Heart right ventricle (tissue), 16 donors: ENCODE results near the gene HMCN1. TPM values are rescaled to one million over a fixed set of nuclear protein-coding genes. Genes with fewer than 3 reads are reported as not detected.

Experiments
- ATAC-seq, 8 donors: fragments of 200-7000 bp; cut with Tn5 transposase; one replicate each; pipeline ENCODE4 v1.9.1; 2020; ENCODE audit warnings: mild to moderate bottlenecking in 8 of 8, moderate library complexity in 8 of 8, moderate number of reproducible peaks in 1 of 8
- DNase-seq, 2 donors: peaks; one replicate each; pipeline ENCODE4 v3.0.0-alpha.2; 2020
- H3K27ac ChIP-seq, 10 donors: fragments of 200-600 bp; sonication (generic) in 2 of 10; one replicate each; pipeline versions ENCODE4 v1.5.0 to v1.8.0; 2020 to 2022; ENCODE audit warnings: mild to moderate bottlenecking in 3 of 10
- H3K27me3 ChIP-seq, 7 donors: fragments of 200-600 bp; one replicate each; pipeline ENCODE4 v1.8.0; 2021 to 2022; ENCODE audit warnings: mild to moderate bottlenecking in 2 of 7
- H3K36me3 ChIP-seq, 9 donors: fragments of 200-600 bp; sonication (generic) in 1 of 9; one replicate each; pipeline versions ENCODE4 v1.5.0 to v1.8.0; 2020 to 2022; ENCODE audit warnings: mild to moderate bottlenecking in 2 of 9
- H3K4me1 ChIP-seq, 9 donors: fragments of 200-600 bp; sonication (generic) in 1 of 9; one replicate each; pipeline versions ENCODE4 v1.5.0 to v1.8.0; 2020 to 2022; ENCODE audit warnings: mild to moderate bottlenecking in 4 of 9
- H3K4me3 ChIP-seq, 10 donors: fragments of 200-600 bp; sonication (generic) in 2 of 10; one replicate each; pipeline versions ENCODE4 v1.5.0 to v1.8.0; 2020 to 2022; ENCODE audit warnings: mild to moderate bottlenecking in 7 of 10, moderate library complexity in 2 of 10
- H3K9me3 ChIP-seq, 11 donors: fragments of 200-600 bp in 10 of 11; sonication (generic) in 2 of 11; one replicate each; pipeline versions ENCODE4 v1.5.0 to v1.8.0; 2013 to 2022; ENCODE audit warnings: mild to moderate bottlenecking in 2 of 11, control low read depth in 1 of 11, moderate library complexity in 1 of 11
- WGBS, 2 donors: extraction: QIAGEN DNeasy Blood & Tissue Kit; methylation state at CpG; one replicate each; pipeline ENCODE4 v1.1.7; 2013; ENCODE audit warnings: inconsistent platforms in 1 of 2; 5-methylcytosine and 5-hydroxymethylcytosine counted together
- intact Hi-C, 10 donors: fragments of 100-400 bp; cut with DNase I; formaldehyde crosslinking; loops; one replicate each; pipeline versions ENCODE4 v1.11.1 to v1.14.2; 2022
- polyA plus RNA-seq, 2 donors: library from polyadenylated mRNA; stranded (reverse); fragments of 200-250 nt; gene quantifications; one replicate each; pipeline ENCODE4 v1.2.3, GENCODE V29; 2013
- total RNA-seq, 10 donors: library from RNA; stranded (reverse); fragmentation: NEBNext Ultra II Directional in 3 of 10; extraction: Animal tissue kit (Norgen Biotek cat#: 25700) in 3 of 10; gene quantifications; one replicate each; pipeline versions ENCODE4 v1.2.1 to v1.2.4, GENCODE V29; 2021 to 2023
- TF ChIP-seq, protein P1 (sequence below), 9 donors: fragments of 200-600 bp; sonication (generic) in 2 of 9; IDR thresholded peaks; one replicate each; pipeline versions ENCODE4 v1.5.0 to v1.8.0; 2021 to 2022; ENCODE audit warnings: antibody characterized with exemption in 9 of 9, mild to moderate bottlenecking in 5 of 9, moderate library complexity in 1 of 9
- donor health status: Arrhythmogenic right ventricular cardiomyopathy.
- donor health status: ischemic (EF 13 %, LVEDD 7.1; RV severe dilation, severe dysfunction).
- donor health status: healthy with polysubstance abuse.
- donor health status: DM: no; HTN: yes; CAD: no.
- donor health status: DM: no; HTN: no; CAD: no.
- donor health status: ischemic (EF 25% LVEDD 6.9; RV normal size, moderate dysfunction).
- donor health status: ischemic (EF 25% LVEDD 5.7; RV mildly dilated, moderate dysfunction).
- donor health status: healthy.
- donor health status: DM: yes; HTN: yes; CAD: no.
- donor health status: Ischemic cardiomyopathy.
- donor health status: ischemic (EF 35%, LVEDD 5.7; RV mildly dilated, moderate dysfunction).
- donor health status: nonischemic (EF 11% LVEDD 7.7; RV severe dilation, severe dysfunction).
- donor health status: DM: yes; HTN: yes; CAD: no.
- donor health status: PGD.
- donor health status: ischemic (EF 29% LVEDD 5.4; RV normal size, mild dysfunction).
- donor health status: nonischemic (EF 23%, LVEDD 6.1; RV moderate dilation, normal function).

Gene HMCN1
- total and polyA plus RNA-seq, 12 donors = 3.4 to 12.4 (median 6.2) TPM

DNA sequence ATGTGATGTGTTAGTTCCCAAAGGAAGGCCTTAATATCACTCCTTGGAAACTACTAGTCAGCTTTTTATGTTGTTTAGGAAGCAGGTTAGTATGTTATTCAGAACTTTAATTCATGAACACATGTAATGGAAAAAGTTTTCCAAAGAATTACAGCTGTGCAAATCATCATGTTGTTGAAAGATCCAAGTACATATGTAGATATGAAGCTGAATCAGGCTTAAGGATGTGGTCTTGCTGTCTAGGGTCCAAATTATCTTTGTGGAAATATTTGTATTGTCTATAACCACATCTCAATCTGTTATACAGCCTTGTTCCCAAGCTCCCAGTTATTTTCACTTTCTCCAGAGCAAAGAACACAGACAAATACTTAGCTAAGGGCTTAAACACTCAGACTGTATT, 409.3 kb downstream of the HMCN1 start:
- H3K27ac ChIP-seq = no peak overlapping the region
- H3K4me1 ChIP-seq = peaks cover 0 to 8% (median 0%) of the 10 kb centered on the region in 9 donors
- peaks cover 0 to 65% (median 0%) of the 10 kb centered on the region in 9 donors for H3K36me3 ChIP-seq
- TF ChIP-seq, protein P1, sequence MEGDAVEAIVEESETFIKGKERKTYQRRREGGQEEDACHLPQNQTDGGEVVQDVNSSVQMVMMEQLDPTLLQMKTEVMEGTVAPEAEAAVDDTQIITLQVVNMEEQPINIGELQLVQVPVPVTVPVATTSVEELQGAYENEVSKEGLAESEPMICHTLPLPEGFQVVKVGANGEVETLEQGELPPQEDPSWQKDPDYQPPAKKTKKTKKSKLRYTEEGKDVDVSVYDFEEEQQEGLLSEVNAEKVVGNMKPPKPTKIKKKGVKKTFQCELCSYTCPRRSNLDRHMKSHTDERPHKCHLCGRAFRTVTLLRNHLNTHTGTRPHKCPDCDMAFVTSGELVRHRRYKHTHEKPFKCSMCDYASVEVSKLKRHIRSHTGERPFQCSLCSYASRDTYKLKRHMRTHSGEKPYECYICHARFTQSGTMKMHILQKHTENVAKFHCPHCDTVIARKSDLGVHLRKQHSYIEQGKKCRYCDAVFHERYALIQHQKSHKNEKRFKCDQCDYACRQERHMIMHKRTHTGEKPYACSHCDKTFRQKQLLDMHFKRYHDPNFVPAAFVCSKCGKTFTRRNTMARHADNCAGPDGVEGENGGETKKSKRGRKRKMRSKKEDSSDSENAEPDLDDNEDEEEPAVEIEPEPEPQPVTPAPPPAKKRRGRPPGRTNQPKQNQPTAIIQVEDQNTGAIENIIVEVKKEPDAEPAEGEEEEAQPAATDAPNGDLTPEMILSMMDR (IDR thresholded peaks at IDR 0.05) = no peak
- peaks cover 0 to 2% (median 0%) of the 10 kb centered on the region in 11 donors for H3K9me3 ChIP-seq
- no peak overlapping the region for H3K4me3 ChIP-seq
- no peaks in the 10 kb centered on the region for H3K27me3 ChIP-seq
- intact Hi-C loops = no loop called here
- ATAC-seq (no peak), DNase-seq (no peak)

GRCh38 chr1:186144505-186144904, 410.3 kb downstream of the HMCN1 start:
- TF ChIP-seq, protein P1 (IDR thresholded peaks at IDR 0.05) = no peak
- DNase-seq (no peak), ATAC-seq (no peak)
- H3K4me1 ChIP-seq = peaks cover 0 to 2% (median 0%) of the 10 kb centered on the region in 9 donors
- H3K27ac ChIP-seq = no peak overlapping the region
- intact Hi-C loops = no loop called here
- no peak overlapping the region for H3K4me3 ChIP-seq
- H3K36me3 ChIP-seq = peaks cover 0 to 70% (median 0%) of the 10 kb centered on the region in 9 donors
- H3K27me3 ChIP-seq = no peaks in the 10 kb centered on the region
- peaks cover 0 to 2% (median 0%) of the 10 kb centered on the region in 11 donors for H3K9me3 ChIP-seq
- WGBS, 2 donors = 83 to 87% methylated on average over 5 of the region's 5 CpGs

GRCh38 chr1:186146974-186147373, 412.8 kb downstream of the HMCN1 start:
- Histone ChIP-seq H3K4me3 (no peak overlapping the region), H3K36me3 (peaks cover 0 to 81% (median 0%) of the 10 kb centered on the region in 9 donors), H3K9me3 (peaks cover 0 to 2% (median 0%) of the 10 kb centered on the region in 11 donors), H3K27me3 (no peaks in the 10 kb centered on the region), H3K27ac (no peak overlapping the region), H3K4me1 (no peaks in the 10 kb centered on the region)
- TF ChIP-seq, protein P1 (IDR thresholded peaks at IDR 0.05) = no peak
- no peak for DNase-seq
- intact Hi-C loops = no loop called here
- no peak for ATAC-seq
- WGBS, 2 donors = 87 to 94% methylated on average over 2 of the region's 2 CpGs

- intact Hi-C loops = no loop called here
- Histone ChIP-seq H3K27ac (no peak overlapping the region), H3K36me3 (peaks cover 0 to 93% (median 0%) of the 10 kb centered on the region in 9 donors), H3K4me1 (peaks cover 0 to 5% (median 0%) of the 10 kb centered on the region in 9 donors), H3K27me3 (no peaks in the 10 kb centered on the region), H3K4me3 (no peak overlapping the region), H3K9me3 (no peaks in the 10 kb centered on the region)
- DNase-seq (no peak), ATAC-seq (no peak)
- TF ChIP-seq, protein P1 (IDR thresholded peaks at IDR 0.05) = no peak
- 81 to 83% methylated on average over 2 of the region's 2 CpGs for WGBS, 2 donors
These were observed 415.4 kb downstream of the HMCN1 start for GRCh38 chr1:186149591-186149990.
